GM19395 (cell line): ENCODE measurements around the gene TAS2R10.
"Not testable (repeated sequence)": the region's sequence is repeated elsewhere in the genome, so short reads cannot be mapped to it uniquely, and the experiment has no call there.

Experiments used
- ATAC-seq: cut with Tn5 transposase; IDR thresholded peaks from one replicate; pipeline ENCODE4 v1.9.1; 2021; ENCODE audit warnings: mild to moderate bottlenecking, moderate library complexity; ENCODE audit not compliant: unreplicated experiment

TAS2R10 gene

GRCh38 chr12:10826258-10826657 lies at the start of gene TAS2R10:
TSS of gene TAS2R10 (minus strand) at chr12:10826358. CDS start at chr12:10826269, 89 bp downstream.
- ATAC-seq = no peak

GRCh38 chr12:10873378-10873777 lies 47.2 kb upstream of the TAS2R10 start:
- ATAC-seq = no peak

- no peak for ATAC-seq
Measured at GRCh38 chr12:10867381-10867780, 41.2 kb upstream of the TAS2R10 start.

- ATAC-seq = no peak
Measured at GRCh38 chr12:10863512-10864218, 37.5 kb upstream of the TAS2R10 start.

- ATAC-seq = no peak
Measured at GRCh38 chr12:10861366-10861765, 35.2 kb upstream of the TAS2R10 start.

GRCh38 chr12:10855807-10856206 lies 29.6 kb upstream of the TAS2R10 start:
- ATAC-seq = no peak

- no peak for ATAC-seq
Measured at GRCh38 chr12:10853776-10854175, 27.6 kb upstream of the TAS2R10 start.

- no peak for ATAC-seq
Measured at GRCh38 chr12:10851243-10851858, 25.2 kb upstream of the TAS2R10 start.

GRCh38 chr12:10849425-10849878 lies 23.3 kb upstream of the TAS2R10 start, which contains the start of gene PRR4:
TSS of gene PRR4 (minus strand) at chr12:10849475. CDS start at chr12:10849437, 38 bp downstream.
- no peak for ATAC-seq

GRCh38 chr12:10847744-10848143 lies 21.6 kb upstream of the TAS2R10 start:
- no peak for ATAC-seq

GRCh38 chr12:10842862-10843261 lies 16.7 kb upstream of the TAS2R10 start:
- ATAC-seq = no peak

- ATAC-seq = no peak
Measured at GRCh38 chr12:10838461-10838860, 12.3 kb upstream of the TAS2R10 start.

GRCh38 chr12:10829994-10830393 lies 3.8 kb upstream of the TAS2R10 start:
- ATAC-seq = no peak

- no peak for ATAC-seq
Measured at GRCh38 chr12:10824957-10825356, 1.2 kb downstream of the TAS2R10 start.

- no peak for ATAC-seq
Measured at GRCh38 chr12:10811883-10812536, 14.1 kb downstream of the TAS2R10 start.

- no peak for ATAC-seq
Measured at GRCh38 chr12:10810068-10810467, 16.1 kb downstream of the TAS2R10 start, which contains the start of gene TAS2R9. TSS of gene TAS2R9 (minus strand) at chr12:10810168. CDS start at chr12:10810075, 93 bp downstream.

GRCh38 chr12:10807186-10807585 lies 19.0 kb downstream of the TAS2R10 start, which contains the start of gene TAS2R8:
TSS of gene TAS2R8 (minus strand) at chr12:10807286. CDS start at chr12:10806980, 306 bp downstream.
- no peak for ATAC-seq

- ATAC-seq = no peak
Measured at GRCh38 chr12:10802587-10802986, 23.6 kb downstream of the TAS2R10 start, which contains the start of gene TAS2R7. TSS of gene TAS2R7 (minus strand) at chr12:10802627. CDS start at chr12:10802570, 57 bp downstream.

- ATAC-seq = no peak
Measured at GRCh38 chr12:10801741-10802140, 24.4 kb downstream of the TAS2R10 start.

- ATAC-seq = no peak
Measured at GRCh38 chr12:10794222-10794621, 31.9 kb downstream of the TAS2R10 start.

- ATAC-seq = not testable (repeated sequence)
Measured at GRCh38 chr12:10791769-10792168, 34.4 kb downstream of the TAS2R10 start.
